ENCODE measurements around the gene NEK10. TPM values are rescaled to one million over a fixed set of nuclear protein-coding genes. Genes with fewer than 3 reads are reported as not detected.

Gene NEK10
- total RNA-seq, 1 experiment from 2014 or later, result 1.2 TPM

GRCh38 chr3:27060336-27060735, 308.8 kb downstream of the NEK10 start:
- intact Hi-C loops (cut with micrococcal nuclease), result no loop called here
- 0 out of 2 replicates have a peak, but pooled peaks cover 9% of the 10 kb centered on the region for H3K27me3 ChIP-seq (ENCODE audit: insufficient read depth, low read length)
- no peak overlapping the region for H3K4me2 ChIP-seq (ENCODE audit: low read length)
- no peaks in the 10 kb centered on the region for H3K4me1 ChIP-seq (ENCODE audit: control insufficient read depth in 1 of 2, insufficient read depth in 2 of 2, low read length in 2 of 2)
- no peaks in the 10 kb centered on the region for H3K36me3 ChIP-seq (ENCODE audit: control insufficient read depth in 1 of 2, insufficient read depth in 2 of 2, low read length in 2 of 2)
- BruUV-seq (replicated peaks), result no TSS peak
- no peaks in the 10 kb centered on the region for H3K9me2 ChIP-seq (ENCODE audit: insufficient read depth)
- H3K9ac ChIP-seq (ENCODE audit: low read length), result no peak overlapping the region
- no peak for TF ChIP-seq POLR2AphosphoS5 (IDR thresholded peaks at IDR 0.05; ENCODE audit: low read depth, low read length)
- TF ChIP-seq ELF1 (IDR thresholded peaks at IDR 0.05; ENCODE audit: borderline replicate concordance, low read depth), result no peak
- no peak for TF ChIP-seq REST (IDR thresholded peaks at IDR 0.05; ENCODE audit: low read depth)
- TF ChIP-seq, protein P1, sequence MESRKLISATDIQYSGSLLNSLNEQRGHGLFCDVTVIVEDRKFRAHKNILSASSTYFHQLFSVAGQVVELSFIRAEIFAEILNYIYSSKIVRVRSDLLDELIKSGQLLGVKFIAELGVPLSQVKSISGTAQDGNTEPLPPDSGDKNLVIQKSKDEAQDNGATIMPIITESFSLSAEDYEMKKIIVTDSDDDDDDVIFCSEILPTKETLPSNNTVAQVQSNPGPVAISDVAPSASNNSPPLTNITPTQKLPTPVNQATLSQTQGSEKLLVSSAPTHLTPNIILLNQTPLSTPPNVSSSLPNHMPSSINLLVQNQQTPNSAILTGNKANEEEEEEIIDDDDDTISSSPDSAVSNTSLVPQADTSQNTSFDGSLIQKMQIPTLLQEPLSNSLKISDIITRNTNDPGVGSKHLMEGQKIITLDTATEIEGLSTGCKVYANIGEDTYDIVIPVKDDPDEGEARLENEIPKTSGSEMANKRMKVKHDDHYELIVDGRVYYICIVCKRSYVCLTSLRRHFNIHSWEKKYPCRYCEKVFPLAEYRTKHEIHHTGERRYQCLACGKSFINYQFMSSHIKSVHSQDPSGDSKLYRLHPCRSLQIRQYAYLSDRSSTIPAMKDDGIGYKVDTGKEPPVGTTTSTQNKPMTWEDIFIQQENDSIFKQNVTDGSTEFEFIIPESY (IDR thresholded peaks at IDR 0.05; ENCODE audit: extremely low read depth, insufficient replicate concordance, low read length), result no peak
- TF ChIP-seq, protein P2, sequence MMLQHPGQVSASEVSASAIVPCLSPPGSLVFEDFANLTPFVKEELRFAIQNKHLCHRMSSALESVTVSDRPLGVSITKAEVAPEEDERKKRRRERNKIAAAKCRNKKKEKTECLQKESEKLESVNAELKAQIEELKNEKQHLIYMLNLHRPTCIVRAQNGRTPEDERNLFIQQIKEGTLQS (IDR thresholded peaks at IDR 0.05), result no peak
- TF ChIP-seq CBX3 (IDR thresholded peaks at IDR 0.05; ENCODE audit: low read depth), result no peak
- H3K4me3 ChIP-seq (replicated peaks in 1 of 2; ENCODE audit: low read depth in 1 of 2, low read length in 2 of 2), result no peak overlapping the region
- H3K9me3 ChIP-seq (ENCODE audit: control insufficient read depth in 1 of 2, insufficient read depth in 1 of 2, low read depth in 1 of 2, low read length in 2 of 2), result no peaks in the 10 kb centered on the region
- no peaks in the 10 kb centered on the region for H4K20me1 ChIP-seq (ENCODE audit: insufficient read depth)
- ATAC-seq, result no peak
- H3K79me2 ChIP-seq (ENCODE audit: insufficient read depth, low read length), result no peaks in the 10 kb centered on the region
- CTCF ChIA-PET, result no interaction called here
- RAD21 ChIA-PET (ENCODE audit: low non-redundant PET in 1 of 2, low total read pairs in 2 of 2, uncharacterized antibody in 2 of 2, unreplicated experiment in 2 of 2), result interaction anchor here in 1 of 2 experiments (0.7 kb wide), 1 partner anchor 1292 kb away, joined by 3 read pairs; no protein-coding TSS in a partner anchor
- POLR2A ChIA-PET, result no interaction called here
- H3K27ac ChIP-seq (ENCODE audit: low read depth, low read length), result no peak overlapping the region
- H2AFZ ChIP-seq (ENCODE audit: low read depth, low read length, poor library complexity, severe bottlenecking), result no peak overlapping the region
- DNase-seq (ENCODE audit: low read depth, low spot score), result no peak

Other genes with a start within 250 kb of the NEK10 start
- gene SLC4A7, start 115.0 kb upstream of the NEK10 start, total RNA-seq (2021; ENCODE audit: unreplicated experiment), result 37.6 TPM